ENCODE results near the gene PLK5.
"Not testable (repeated sequence)": the region's sequence is repeated elsewhere in the genome, so short reads cannot be mapped to it uniquely, and the experiment has no call there.

The PLK5 gene

GRCh38 chr19:1507763-1508506 is 15.9 kb upstream of the PLK5 start:
- peak; percentile 72 for DNase-seq

- DNase-seq: no peak
Measured at GRCh38 chr19:1508507-1508856, 15.4 kb upstream of the PLK5 start.

- DNase-seq: no peak
Measured at GRCh38 chr19:1509602-1510441, 14.1 kb upstream of the PLK5 start.

- no peak for DNase-seq
Measured at GRCh38 chr19:1510442-1510806, 13.5 kb upstream of the PLK5 start.

- no peak for DNase-seq
Measured at GRCh38 chr19:1510807-1511206, 13.1 kb upstream of the PLK5 start.

- no peak for DNase-seq
Measured at GRCh38 chr19:1511318-1512317, 12.3 kb upstream of the PLK5 start.

- peak; percentile 49 for DNase-seq
Measured at GRCh38 chr19:1512671-1513498, 11.0 kb upstream of the PLK5 start, which contains the start of gene ADAMTSL5. ADAMTSL5 (minus strand) TSS chr19:1513019; CDS start chr19:1510943, 2,076 bp downstream.

- peak; percentile 50 for DNase-seq
Measured at GRCh38 chr19:1513499-1514294, 10.2 kb upstream of the PLK5 start.

GRCh38 chr19:1514295-1514661 is 9.6 kb upstream of the PLK5 start:
- no peak for DNase-seq

GRCh38 chr19:1514986-1515721 is 8.7 kb upstream of the PLK5 start:
- no peak for DNase-seq

GRCh38 chr19:1516395-1516753 is 7.5 kb upstream of the PLK5 start:
- no peak for DNase-seq

GRCh38 chr19:1518471-1518870 is 5.4 kb upstream of the PLK5 start:
- no peak for DNase-seq

GRCh38 chr19:1519802-1520201 is 4.1 kb upstream of the PLK5 start:
- DNase-seq: not testable (repeated sequence)

GRCh38 chr19:1520203-1520780 is 3.6 kb upstream of the PLK5 start:
- DNase-seq: no peak

GRCh38 chr19:1521636-1522035 is 2.2 kb upstream of the PLK5 start:
- DNase-seq: no peak

GRCh38 chr19:1522061-1522460 is 1.8 kb upstream of the PLK5 start:
- no peak for DNase-seq

GRCh38 chr19:1522838-1523237 is 1.0 kb upstream of the PLK5 start:
- no peak for DNase-seq

- no peak for DNase-seq
Measured at GRCh38 chr19:1524287-1524971, 552 bp downstream of the PLK5 start.

- no peak for DNase-seq
Measured at GRCh38 chr19:1524972-1525325, 1.1 kb downstream of the PLK5 start.

- DNase-seq: no peak
Measured at GRCh38 chr19:1525343-1525742, 1.5 kb downstream of the PLK5 start.
